A673 (cell line): ENCODE measurements around the gene EHD4. TPM values are rescaled to one million over a fixed set of nuclear protein-coding genes. Genes with fewer than 3 reads are reported as not detected.

ENCODE experiments used
- BruUV-seq: library from RNA; stranded (reverse); fragments of 400-500 nt; replicated peaks from 2 replicates; lab custom pipeline; 2021; lab: Mats Ljungman, UMichigan
- CTCF ChIA-PET: fragments of 300-600 bp; sonication (Branson Sonifier 250); formaldehyde crosslinking; loops from one replicate; lab custom pipeline; 2022; ENCODE audit warnings: antibody characterized with exemption; lab: Charles Lee
- POLR2A ChIA-PET: fragments of 300-600 bp; sonication (Branson Sonifier 250); formaldehyde crosslinking; loops from one replicate; lab custom pipeline; 2022; ENCODE audit warnings: antibody characterized with exemption; ENCODE audit not compliant: low non-redundant PET; lab: Charles Lee
- DNase-seq: peaks from one replicate; pipeline ENCODE4 v3.0.0-alpha.2; 2015; ENCODE audit warnings: low spot score
- H3K27ac ChIP-seq: fragments of 200-600 bp; sonication (generic); 2 replicates; pipeline ENCODE4 v1.5.1; 2016; ENCODE audit warnings: mixed run types, low read depth, mild to moderate bottlenecking, mixed read lengths, antibody characterized with exemption, low read length; ENCODE audit not compliant: poor library complexity, severe bottlenecking
- H3K27me3 ChIP-seq: fragments of 200-600 bp; sonication (generic); replicated peaks from 2 replicates; pipeline ENCODE4 v1.6.1; 2017; ENCODE audit warnings: mixed run types, low read depth, mild to moderate bottlenecking, mixed read lengths, antibody characterized with exemption, low read length; ENCODE audit not compliant: insufficient read depth, poor library complexity
- H3K36me3 ChIP-seq: fragments of 200-600 bp; sonication (generic); 2 replicates; pipeline ENCODE4 v1.6.1; 2016; ENCODE audit warnings: mixed run types, mild to moderate bottlenecking, mixed read lengths, antibody characterized with exemption, low read length; ENCODE audit not compliant: insufficient read depth, poor library complexity, severe bottlenecking
- H3K4me1 ChIP-seq: fragments of 200-600 bp; sonication (generic); 2 replicates; pipeline ENCODE4 v1.6.1; 2017; ENCODE audit warnings: mixed run types, mild to moderate bottlenecking, mixed read lengths, antibody characterized with exemption, low read length; ENCODE audit not compliant: insufficient read depth, poor library complexity, severe bottlenecking
- H3K4me3 ChIP-seq: fragments of 200-600 bp; sonication (generic); 2 replicates; pipeline ENCODE4 v1.5.1; 2016; ENCODE audit warnings: low read depth, mixed run types, mild to moderate bottlenecking, mixed read lengths, low read length; ENCODE audit not compliant: poor library complexity, severe bottlenecking
- H3K9me3 ChIP-seq: fragments of 200-600 bp; sonication (generic); 2 replicates; pipeline ENCODE4 v1.6.1; 2016; ENCODE audit warnings: mixed run types, low read depth, mild to moderate bottlenecking, mixed read lengths, antibody characterized with exemption, low read length; ENCODE audit not compliant: poor library complexity, severe bottlenecking
- CTCF ChIP-seq: fragments of 300-800, 200-600 bp; sonication (generic); conservative IDR thresholded peaks from 2 replicates; pipeline ENCODE4 v1.5.1; 2017; ENCODE audit warnings: low read depth, mild to moderate bottlenecking, antibody characterized with exemption, low read length, moderate library complexity, mixed read lengths
- EZH2 ChIP-seq: fragments of 200-600 bp; sonication (generic); IDR thresholded peaks from 2 replicates; pipeline ENCODE4 v1.6.1; 2017; ENCODE audit warnings: borderline replicate concordance, low read depth, mild to moderate bottlenecking, mixed read lengths, antibody characterized with exemption, low read length; ENCODE audit not compliant: poor library complexity, severe bottlenecking
- intact Hi-C: fragments of 100-400 bp; cut with micrococcal nuclease; formaldehyde crosslinking; loops from one replicate; pipeline ENCODE4 v1.10.0; 2022; ENCODE audit not compliant: unreplicated experiment
- total RNA-seq: library from RNA; stranded (reverse); gene quantifications from 2 replicates; pipeline ENCODE4 v1.2.3, GENCODE V29; 2021

The EHD4 gene
- total RNA-seq, 1 experiment from 2014 or later: 29.4 TPM

- Histone ChIP-seq H3K4me1 (peaks cover 50% of the 10 kb centered on the region), H3K27ac (peak overlapping the region; percentile 79), H3K4me3 (peak overlapping the region; percentile 77), H3K27me3 (no peaks in the 10 kb centered on the region), H3K9me3 (no peaks in the 10 kb centered on the region), H3K36me3 (no peaks in the 10 kb centered on the region)
- TF ChIP-seq CTCF (no peak), EZH2 (no peak)
- POLR2A ChIA-PET: no interaction called here
- CTCF ChIA-PET: no interaction called here
- intact Hi-C loops: loop anchor here (10.0 kb wide), 1 partner anchor 504 kb away; no protein-coding TSS in a partner anchor
- no peak for DNase-seq
- BruUV-seq: no TSS peak
These were observed 1.9 kb downstream of the EHD4 start for GRCh38 chr15:41970456-41970855.

- peaks cover 50% of the 10 kb centered on the region for H3K4me1 ChIP-seq
- POLR2A ChIA-PET: interaction anchor here (0.6 kb wide), 1 partner anchor 15 kb away, joined by 3 read pairs; no protein-coding TSS in a partner anchor
- TF ChIP-seq CTCF: no peak
- TF ChIP-seq EZH2: no peak
- no peak overlapping the region for H3K4me3 ChIP-seq
- H3K9me3 ChIP-seq: no peaks in the 10 kb centered on the region
- H3K27me3 ChIP-seq: no peaks in the 10 kb centered on the region
- H3K27ac ChIP-seq: peak overlapping the region; percentile 79
- intact Hi-C loops: loop anchor here (10.0 kb wide), 1 partner anchor 505 kb away; no protein-coding TSS in a partner anchor
- CTCF ChIA-PET: no interaction called here
- BruUV-seq: no TSS peak
- peak; percentile 94 for DNase-seq
- H3K36me3 ChIP-seq: no peaks in the 10 kb centered on the region
These were observed 2.4 kb downstream of the EHD4 start for GRCh38 chr15:41969851-41970431.

GRCh38 chr15:41968701-41969100, 3.7 kb downstream of the EHD4 start:
- ChIA-PET POLR2A (no interaction called here), CTCF (no interaction called here)
- Histone ChIP-seq H3K4me3 (no peak overlapping the region), H3K27me3 (no peaks in the 10 kb centered on the region), H3K9me3 (no peaks in the 10 kb centered on the region), H3K36me3 (no peaks in the 10 kb centered on the region), H3K4me1 (peaks cover 50% of the 10 kb centered on the region), H3K27ac (peak overlapping the region; percentile 79)
- intact Hi-C loops: no loop called here
- DNase-seq: peak; percentile 26
- TF ChIP-seq CTCF: no peak
- no peak for TF ChIP-seq EZH2
- no TSS peak for BruUV-seq
